Activated T-helper 2 cell treated with anti-CD3 and anti-CD28 coated beads, Interferon-gamma antibody, Interleukin-2, Interleukin-4, amounts not matched to agents 10 μg/mL and 5 μg/mL and 100 μg/mL, durations not matched to agents 14 hours and 24 hours and 36 hours (primary cell): ENCODE data around the gene TNFRSF6B. TPM values are rescaled to one million over a fixed set of nuclear protein-coding genes. Genes with fewer than 3 reads are reported as not detected.

Experiments used
- DNase-seq: peaks from one replicate; pipeline ENCODE4 v3.0.0; 2021; ENCODE audit warnings: low spot score
- H3K27ac Mint-ChIP-seq: one replicate; pipeline ENCODE4 v1.8.0; 2021; ENCODE audit warnings: mixed read lengths
- H3K27me3 Mint-ChIP-seq: one replicate; pipeline ENCODE4 v1.8.0; 2021; ENCODE audit warnings: low read depth, mixed read lengths
- H3K36me3 Mint-ChIP-seq: one replicate; pipeline ENCODE4 v1.8.0; 2021; ENCODE audit warnings: low read depth, mixed read lengths
- H3K4me1 Mint-ChIP-seq: one replicate; pipeline ENCODE4 v1.8.0; 2021; ENCODE audit warnings: low read depth, mixed read lengths
- H3K4me3 Mint-ChIP-seq: one replicate; pipeline ENCODE4 v1.8.0; 2021; ENCODE audit warnings: low read depth, mild to moderate bottlenecking, moderate library complexity, mixed read lengths
- H3K9me3 Mint-ChIP-seq: one replicate; pipeline ENCODE4 v1.8.0; 2021; ENCODE audit warnings: mixed read lengths
- intact Hi-C: fragments of 100-400 bp; cut with micrococcal nuclease; formaldehyde crosslinking; loops from one replicate; pipeline ENCODE4 v1.15.1; 2023
- total RNA-seq: library from RNA; stranded (reverse); gene quantifications from 2 replicates; pipeline ENCODE4 v1.2.3, GENCODE V29; 2022

Gene TNFRSF6B
- total RNA-seq, 1 donor from 2014 or later, result not detected

DNA sequence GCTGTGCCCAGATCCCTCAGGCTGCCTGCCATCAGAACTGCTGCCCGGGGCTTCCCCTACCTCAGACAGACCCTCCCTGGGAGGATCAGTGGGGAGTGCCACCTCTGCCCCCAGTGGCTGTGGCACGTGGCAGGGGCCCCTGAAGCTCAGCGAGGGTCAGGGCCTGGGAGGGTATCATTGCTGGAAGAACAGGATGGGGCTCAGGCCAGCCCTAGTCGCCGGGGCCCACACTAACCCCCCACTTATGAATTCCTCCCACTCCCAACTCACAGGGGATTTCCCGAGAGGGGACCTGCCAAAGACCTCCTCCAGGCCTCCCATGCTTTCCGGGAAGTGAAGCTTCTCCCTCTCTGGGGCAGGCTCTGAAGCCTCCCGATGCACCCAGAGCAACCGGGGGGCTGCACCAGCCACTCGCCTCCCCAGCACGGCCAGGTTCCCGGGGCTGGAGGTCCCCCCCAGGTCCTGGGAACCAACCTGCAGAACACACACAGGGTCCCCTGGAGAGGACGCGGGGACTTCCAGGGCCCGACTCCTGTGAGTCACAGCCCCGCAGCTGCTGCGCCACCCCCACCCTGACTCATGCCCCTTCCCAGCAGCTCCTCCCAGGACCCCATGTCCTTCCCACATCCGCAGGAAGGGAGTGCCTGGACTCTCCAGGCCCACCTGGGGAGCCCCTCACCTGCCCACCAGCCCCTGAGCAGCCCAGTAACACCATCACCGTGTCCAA is 2.5 kb downstream of the TNFRSF6B start:
- Mint-ChIP-seq H3K27ac (no peak overlapping the region), H3K4me3 (no peak overlapping the region)
- no peak for DNase-seq

DNA sequence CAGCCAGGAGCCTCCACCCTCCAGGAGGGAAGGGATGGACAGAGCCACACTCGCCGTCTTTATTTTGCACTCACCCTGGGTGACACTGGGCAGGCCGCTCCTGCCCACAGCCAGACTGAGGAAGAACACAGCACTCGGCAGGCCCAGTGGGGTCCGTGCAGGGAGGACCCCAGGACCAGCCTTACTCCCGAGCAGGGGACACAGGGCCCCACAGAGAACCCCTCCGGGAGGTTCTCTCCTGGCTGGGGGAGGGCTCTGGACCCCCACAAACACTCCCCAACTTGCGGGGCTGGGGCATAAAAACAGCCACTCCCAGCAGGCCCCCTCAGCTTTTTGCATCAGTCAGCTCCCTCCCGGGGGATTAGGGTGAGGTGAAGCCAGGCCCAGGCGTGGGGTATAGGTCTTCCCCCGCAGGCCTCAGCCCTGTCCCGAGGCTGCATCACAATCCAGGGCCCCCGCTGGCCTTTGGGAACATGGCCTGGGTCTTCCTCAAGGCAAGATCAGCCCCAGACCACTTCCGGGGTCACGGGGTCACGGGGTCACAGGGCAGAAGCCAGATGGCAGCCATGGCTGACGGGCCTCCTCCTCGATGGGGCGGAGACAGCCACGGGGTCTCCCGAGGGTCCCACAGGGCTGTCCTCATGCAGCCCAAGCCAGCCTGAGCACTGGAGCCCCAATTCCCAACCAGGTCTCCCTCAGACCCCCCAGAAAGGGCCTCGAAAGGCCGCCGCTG is 3.2 kb downstream of the TNFRSF6B start:
- H3K36me3 Mint-ChIP-seq, result peaks cover 19% of the 10 kb centered on the region
- no peaks in the 10 kb centered on the region for H3K9me3 Mint-ChIP-seq
- H3K4me1 Mint-ChIP-seq, result no peaks in the 10 kb centered on the region
- no peak for DNase-seq
- no peaks in the 10 kb centered on the region for H3K27me3 Mint-ChIP-seq
- intact Hi-C loops, result loop anchor here (10.0 kb wide), 1 partner anchor 275 kb away; the partner anchor contains the start of gene SAMD10
- H3K27ac Mint-ChIP-seq, result peak overlapping the region; percentile 59
- H3K4me3 Mint-ChIP-seq, result no peak overlapping the region

More for the DNA sequence above, 2.5 kb downstream of the TNFRSF6B start:
- H3K27me3 Mint-ChIP-seq, result no peaks in the 10 kb centered on the region
- intact Hi-C loops, result no loop called here
- H3K4me1 Mint-ChIP-seq, result no peaks in the 10 kb centered on the region
- no peaks in the 10 kb centered on the region for H3K9me3 Mint-ChIP-seq
- H3K36me3 Mint-ChIP-seq, result peaks cover 15% of the 10 kb centered on the region

DNA sequence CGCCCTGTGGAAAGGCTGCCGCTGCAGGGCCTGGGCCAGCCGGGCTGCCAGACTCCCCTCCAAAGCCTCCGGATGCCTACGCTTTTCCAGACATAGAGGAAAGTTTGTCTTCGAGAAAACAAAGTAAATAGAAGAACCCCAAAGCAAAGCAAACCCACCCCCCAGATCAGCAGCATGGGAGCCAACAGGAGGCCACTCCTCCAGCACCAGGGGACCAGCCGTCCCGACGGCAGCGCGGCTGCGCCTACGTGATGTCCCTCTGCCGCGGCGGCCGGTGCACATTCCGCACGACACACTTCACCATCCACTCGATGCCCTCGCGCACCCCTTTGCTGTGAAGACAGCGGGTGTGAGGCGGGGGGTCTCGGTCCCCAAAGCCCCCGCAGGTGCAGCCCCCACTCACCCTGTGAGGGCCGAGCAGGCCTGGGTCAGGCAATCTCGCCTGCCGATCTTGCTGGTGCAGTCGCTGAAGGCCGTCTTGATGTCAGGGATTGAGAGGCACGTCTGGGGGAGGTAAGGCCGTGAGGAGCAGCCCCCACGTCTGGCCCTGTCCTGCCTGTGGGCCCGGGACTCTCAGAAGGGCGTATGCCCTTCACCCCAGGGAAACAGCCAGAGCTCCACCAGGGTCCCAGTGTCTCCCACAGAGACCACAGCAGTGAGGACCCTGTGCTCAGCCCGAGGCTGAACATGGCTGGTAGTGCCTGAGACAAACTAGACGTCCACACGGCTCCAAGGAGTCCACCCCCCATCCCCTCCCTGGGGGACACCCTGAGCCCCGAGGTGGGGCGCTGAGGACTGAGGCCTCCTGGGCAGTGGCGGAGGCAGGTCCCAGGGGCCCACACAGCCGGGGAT is 4.0 kb downstream of the TNFRSF6B start:
- Mint-ChIP-seq H3K4me3 (no peak overlapping the region), H3K27ac (no peak overlapping the region), H3K9me3 (no peaks in the 10 kb centered on the region), H3K36me3 (peaks cover 24% of the 10 kb centered on the region), H3K4me1 (no peaks in the 10 kb centered on the region), H3K27me3 (no peaks in the 10 kb centered on the region)
- no peak for DNase-seq
- intact Hi-C loops, result loop anchor here (10.0 kb wide), 1 partner anchor 274 kb away; the partner anchor contains the start of gene SAMD10

DNA sequence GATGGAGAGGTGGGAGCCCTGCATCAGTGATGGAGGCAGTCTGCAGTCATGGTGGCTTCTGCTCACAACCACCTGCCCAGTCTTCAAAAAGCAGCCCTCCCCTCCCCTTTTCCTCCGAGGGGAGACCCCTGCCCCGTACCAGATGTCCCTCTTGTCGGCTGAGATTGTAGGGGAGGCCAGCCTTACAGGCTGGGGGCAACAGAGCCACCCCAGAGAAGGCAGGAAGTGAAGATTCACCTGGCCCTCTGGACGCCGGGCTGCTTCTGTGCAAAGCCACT is 4.5 kb downstream of the TNFRSF6B start:
- Mint-ChIP-seq H3K9me3 (no peaks in the 10 kb centered on the region), H3K4me3 (no peak overlapping the region), H3K27ac (no peak overlapping the region), H3K27me3 (no peaks in the 10 kb centered on the region), H3K4me1 (peaks cover 1% of the 10 kb centered on the region), H3K36me3 (peaks cover 27% of the 10 kb centered on the region)
- intact Hi-C loops, result loop anchor here (10.0 kb wide), 1 partner anchor 274 kb away; the partner anchor contains the start of gene SAMD10
- no peak for DNase-seq

DNA sequence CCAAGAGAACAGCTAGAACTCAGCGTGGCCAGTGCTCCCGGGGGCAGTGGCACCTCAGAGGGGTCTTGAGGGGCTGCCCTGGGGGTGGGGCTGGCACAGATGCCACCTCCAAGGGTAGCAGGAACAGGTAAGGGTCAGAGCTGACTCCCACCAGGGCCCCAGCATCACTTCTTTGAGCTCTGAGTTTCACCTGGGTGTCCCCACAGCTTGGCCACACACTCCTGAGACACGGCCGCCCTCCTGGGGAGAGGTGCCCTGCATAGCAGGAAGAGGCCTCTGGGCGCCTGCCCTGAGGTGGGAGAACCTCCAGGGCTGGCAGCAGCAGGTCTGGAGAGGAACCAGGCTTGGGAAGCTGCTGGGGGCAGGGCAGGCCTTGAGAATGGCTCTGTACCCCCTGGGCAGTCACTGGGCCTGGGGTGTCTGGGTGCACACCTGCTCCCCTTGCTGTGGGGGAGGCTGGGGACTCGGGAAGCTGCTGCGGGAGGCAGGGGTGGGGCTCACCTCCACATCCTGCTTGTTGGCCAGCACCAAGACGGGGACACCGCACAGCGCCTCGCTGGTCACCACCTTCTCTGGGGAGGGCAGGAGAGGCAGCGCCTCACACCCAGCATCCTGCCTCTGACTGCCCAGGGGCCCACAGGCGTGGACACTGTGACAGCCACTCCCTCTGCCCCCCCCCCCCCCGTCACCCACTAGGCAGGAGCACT is 5.0 kb downstream of the TNFRSF6B start:
- no peaks in the 10 kb centered on the region for H3K27me3 Mint-ChIP-seq
- H3K4me3 Mint-ChIP-seq, result no peak overlapping the region
- intact Hi-C loops, result loop anchor here (10.0 kb wide), 1 partner anchor 273 kb away; the partner anchor contains the start of gene SAMD10
- no peaks in the 10 kb centered on the region for H3K9me3 Mint-ChIP-seq
- H3K36me3 Mint-ChIP-seq, result peaks cover 26% of the 10 kb centered on the region
- no peak for DNase-seq
- H3K4me1 Mint-ChIP-seq, result peaks cover 4% of the 10 kb centered on the region
- H3K27ac Mint-ChIP-seq, result no peak overlapping the region

DNA sequence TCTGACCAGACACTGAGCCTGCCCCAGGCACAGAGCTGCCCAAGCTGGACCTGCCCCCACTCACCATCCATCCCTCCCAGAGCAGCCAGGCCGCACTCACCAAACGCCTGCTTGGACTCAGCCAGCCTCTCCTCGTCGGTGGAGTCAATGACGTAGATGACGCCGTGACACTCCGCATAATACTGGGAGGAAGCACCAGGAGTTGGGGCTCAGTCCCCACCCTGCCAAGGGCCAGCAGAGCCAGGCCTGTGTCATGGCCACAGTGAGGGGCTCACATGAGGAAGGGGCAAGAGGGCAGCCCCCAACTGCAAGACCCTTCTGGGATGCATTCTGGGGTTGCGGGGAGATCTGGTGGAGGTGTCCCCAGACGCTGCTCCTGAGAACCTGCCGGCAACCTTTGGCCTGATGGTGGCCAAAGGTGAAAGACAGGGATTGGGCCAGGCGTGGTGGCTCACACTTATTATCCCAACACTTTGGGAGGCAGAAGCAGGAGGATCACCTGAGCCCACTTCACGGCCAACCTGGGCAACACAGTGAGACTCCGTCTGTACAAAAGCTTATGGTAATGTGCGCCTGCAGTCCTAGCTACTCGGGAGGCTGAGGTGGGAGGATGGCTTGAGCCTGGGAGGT is 5.7 kb downstream of the TNFRSF6B start:
- intact Hi-C loops, result loop anchor here (10.0 kb wide), 1 partner anchor 273 kb away; the partner anchor contains the start of gene SAMD10
- Mint-ChIP-seq H3K27me3 (no peaks in the 10 kb centered on the region), H3K36me3 (peaks cover 32% of the 10 kb centered on the region), H3K4me3 (no peak overlapping the region), H3K9me3 (no peaks in the 10 kb centered on the region), H3K27ac (no peak overlapping the region), H3K4me1 (peaks cover 9% of the 10 kb centered on the region)
- no peak for DNase-seq

DNA sequence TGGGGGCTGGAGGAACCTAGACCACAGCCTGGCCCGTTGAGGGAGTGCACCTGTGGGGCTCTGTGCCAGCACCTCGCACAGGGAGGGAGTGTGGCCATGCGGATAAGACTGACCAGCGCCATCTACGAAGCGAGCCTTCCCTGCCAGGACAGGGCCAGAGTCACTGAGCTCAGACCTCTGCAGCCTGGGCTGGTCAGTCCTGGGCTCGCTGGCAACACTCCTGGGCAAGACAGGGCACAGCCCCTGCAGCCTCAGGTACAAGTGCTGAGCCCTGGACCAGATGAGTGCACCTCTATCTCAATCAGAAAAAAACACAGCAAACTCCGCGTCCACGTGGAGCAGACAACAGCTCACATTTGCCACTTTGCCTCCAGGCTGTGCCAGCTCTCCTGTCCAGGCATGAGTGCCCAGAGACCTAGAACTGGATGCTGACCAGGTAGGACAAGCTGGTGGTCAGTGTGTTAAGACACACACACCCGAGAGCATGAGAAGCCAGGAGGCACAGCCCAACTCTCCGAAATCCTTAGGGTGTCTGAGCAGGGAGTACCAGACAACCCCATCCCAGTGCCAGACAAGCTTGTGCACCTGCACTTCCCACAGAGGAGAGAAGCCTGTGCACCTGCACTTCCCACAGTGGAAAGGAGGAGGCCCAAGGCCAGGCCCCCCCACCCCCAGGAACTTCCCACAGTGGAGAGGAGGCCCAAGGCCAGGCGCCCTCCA is 6.5 kb downstream of the TNFRSF6B start:
- Mint-ChIP-seq H3K36me3 (peaks cover 32% of the 10 kb centered on the region), H3K27me3 (no peaks in the 10 kb centered on the region), H3K9me3 (no peaks in the 10 kb centered on the region), H3K4me1 (peaks cover 9% of the 10 kb centered on the region), H3K4me3 (no peak overlapping the region), H3K27ac (no peak overlapping the region)
- intact Hi-C loops, result loop anchor here (10.0 kb wide), 1 partner anchor 272 kb away; the partner anchor contains the start of gene SAMD10
- DNase-seq, result no peak

DNA sequence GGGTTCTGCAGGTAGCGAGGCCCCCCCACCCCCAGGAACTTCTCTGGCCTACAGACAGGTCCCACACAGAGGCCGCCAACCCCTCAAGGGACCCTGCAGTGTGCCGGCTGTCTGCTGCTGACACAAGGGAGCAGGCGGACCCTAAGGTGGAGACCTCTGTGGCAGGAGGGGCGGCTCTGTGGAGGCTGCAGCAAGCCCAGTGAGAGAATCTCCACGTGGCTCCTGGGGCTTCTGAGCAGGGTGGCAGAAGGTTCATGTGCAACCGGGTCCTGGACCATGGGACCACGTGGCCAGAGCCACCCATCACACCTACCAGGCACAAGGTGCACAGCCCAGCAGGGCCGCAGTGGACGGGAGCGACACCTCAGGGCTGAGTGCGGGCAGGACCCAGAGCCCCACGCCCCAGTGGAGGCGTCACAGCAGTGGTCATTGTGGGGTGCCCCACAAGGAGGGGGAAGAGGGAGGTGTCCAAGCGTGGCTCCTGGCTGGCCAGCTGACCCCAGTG is 7.1 kb downstream of the TNFRSF6B start:
- H3K27ac Mint-ChIP-seq, result no peak overlapping the region
- H3K4me3 Mint-ChIP-seq, result no peak overlapping the region
- intact Hi-C loops, result loop anchor here (10.0 kb wide), 1 partner anchor 271 kb away; the partner anchor contains the start of gene SAMD10
- H3K27me3 Mint-ChIP-seq, result no peaks in the 10 kb centered on the region
- H3K4me1 Mint-ChIP-seq, result peaks cover 10% of the 10 kb centered on the region
- DNase-seq, result no peak
- peaks cover 33% of the 10 kb centered on the region for H3K36me3 Mint-ChIP-seq
- no peaks in the 10 kb centered on the region for H3K9me3 Mint-ChIP-seq

DNA sequence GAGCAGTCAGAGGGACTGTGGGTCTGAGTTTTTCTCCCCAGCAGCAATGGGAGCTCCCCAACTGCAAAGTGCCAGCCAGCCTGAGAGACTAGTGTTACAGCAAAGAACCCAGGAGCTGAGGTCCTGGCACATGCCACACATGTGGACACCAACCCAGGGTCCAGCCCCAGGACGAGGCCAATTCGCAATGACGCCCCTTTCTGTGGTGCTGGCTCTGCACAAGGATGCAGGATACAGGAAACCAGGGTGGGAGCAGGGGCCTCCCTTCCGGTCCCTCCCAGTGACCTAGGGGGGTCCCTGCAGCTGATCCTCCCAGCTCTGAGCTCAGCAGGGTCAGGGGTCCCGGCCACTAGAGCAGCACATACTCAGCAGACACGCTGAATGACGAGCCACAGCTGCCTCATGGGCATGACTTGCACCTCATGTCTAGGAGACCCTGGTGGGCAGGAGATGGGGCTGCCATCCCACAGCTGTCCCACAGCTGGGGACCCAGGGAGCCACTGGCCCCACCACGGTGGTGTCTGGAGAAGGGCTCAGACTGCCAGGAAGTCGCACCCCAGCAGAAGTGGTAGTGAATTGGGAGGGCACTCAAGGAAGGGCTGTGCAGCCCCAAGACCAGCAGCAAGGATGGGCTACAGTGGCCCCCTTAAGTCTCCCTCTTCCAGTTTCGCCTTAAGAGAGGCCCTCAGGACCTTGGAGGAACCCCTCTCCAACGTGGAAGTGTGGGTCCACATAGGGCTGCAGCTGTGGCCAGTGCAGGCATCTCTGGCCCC is 7.7 kb downstream of the TNFRSF6B start:
- no peaks in the 10 kb centered on the region for H3K9me3 Mint-ChIP-seq
- H3K27ac Mint-ChIP-seq, result no peak overlapping the region
- no peaks in the 10 kb centered on the region for H3K27me3 Mint-ChIP-seq
- intact Hi-C loops, result loop anchor here (10.0 kb wide), 1 partner anchor 271 kb away; the partner anchor contains the start of gene SAMD10
- H3K36me3 Mint-ChIP-seq, result peaks cover 39% of the 10 kb centered on the region
- peaks cover 16% of the 10 kb centered on the region for H3K4me1 Mint-ChIP-seq
- no peak overlapping the region for H3K4me3 Mint-ChIP-seq
- DNase-seq, result no peak

DNA sequence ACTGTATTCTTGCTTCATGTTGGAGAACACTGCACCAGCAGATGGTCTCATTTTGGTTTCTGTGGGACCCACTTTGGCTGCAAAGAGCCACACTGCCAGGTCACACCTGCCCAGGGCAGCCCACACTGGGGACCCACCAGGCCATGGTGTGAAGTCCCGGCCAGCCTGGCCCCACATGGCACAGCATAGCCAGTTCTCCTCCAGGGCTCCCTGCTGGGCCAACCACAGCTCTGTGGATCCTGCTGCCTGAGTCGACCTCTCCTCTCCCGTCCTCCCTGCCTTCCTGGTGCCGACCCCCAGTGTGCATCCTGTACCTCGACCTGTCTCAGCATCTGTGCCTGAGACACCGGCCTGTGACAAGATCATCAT is 8.3 kb downstream of the TNFRSF6B start:
- no peak for DNase-seq
- H3K27me3 Mint-ChIP-seq, result no peaks in the 10 kb centered on the region
- peaks cover 40% of the 10 kb centered on the region for H3K36me3 Mint-ChIP-seq
- intact Hi-C loops, result loop anchor here (5.0 to 10.0 kb wide), 2 partner anchors 38 to 270 kb away; partner anchors contain the start of gene SAMD10
- peaks cover 19% of the 10 kb centered on the region for H3K4me1 Mint-ChIP-seq
- no peaks in the 10 kb centered on the region for H3K9me3 Mint-ChIP-seq
- H3K27ac Mint-ChIP-seq, result no peak overlapping the region
- no peak overlapping the region for H3K4me3 Mint-ChIP-seq
